OCI-LY7 (cell line): ENCODE data around the gene KCTD18. TPM values are rescaled to one million over a fixed set of nuclear protein-coding genes. Genes with fewer than 3 reads are reported as not detected.
A peak's percentile ranks its signal among the peaks of the same experiment; 100 is the strongest.

ENCODE experiments used
- BruUV-seq: library from RNA; stranded (reverse); fragments of 400-500 nt; replicated peaks from 2 replicates; lab custom pipeline; 2021; lab: Mats Ljungman, UMichigan
- CTCF ChIA-PET: fragments of 300-600 bp; sonication (Branson Sonifier 250); formaldehyde crosslinking; loops from one replicate; lab custom pipeline; 2022; ENCODE audit warnings: antibody characterized with exemption; ENCODE audit not compliant: unreplicated experiment; lab: Charles Lee
- POLR2A ChIA-PET: fragments of 300-600 bp; sonication (Branson Sonifier 250); formaldehyde crosslinking; loops from one replicate; lab custom pipeline; 2022; ENCODE audit warnings: antibody characterized with exemption; lab: Charles Lee
- DNase-seq: peaks from one replicate; pipeline ENCODE4 v3.0.0-alpha.2; 2015; ENCODE audit warnings: low spot score
- H2AFZ ChIP-seq: fragments of 200-600 bp; sonication (generic), shearing (Covaris generic); 2 replicates; pipeline ENCODE4 v1.6.1; 2014; ENCODE audit warnings: mild to moderate bottlenecking, antibody characterized with exemption, low read length, moderate library complexity
- H3K27ac ChIP-seq: fragments of 200-600 bp; sonication (generic); 2 replicates; pipeline ENCODE4 v1.5.1; 2014; ENCODE audit warnings: mixed run types, low read depth, mild to moderate bottlenecking, moderate library complexity, low read length, inconsistent platforms; ENCODE audit not compliant: poor library complexity, severe bottlenecking
- H3K36me3 ChIP-seq: fragments of 200-600 bp; sonication (generic); 2 replicates; pipeline ENCODE4 v1.6.1; 2014; ENCODE audit warnings: mild to moderate bottlenecking, antibody characterized with exemption, low read length, moderate library complexity, mixed read lengths; ENCODE audit not compliant: insufficient read depth
- H3K4me1 ChIP-seq: fragments of 200-600 bp; sonication (generic); 2 replicates; pipeline ENCODE4 v1.5.1; 2014; ENCODE audit warnings: mild to moderate bottlenecking, low read length; ENCODE audit not compliant: insufficient read depth, poor library complexity, severe bottlenecking
- H3K4me2 ChIP-seq: fragments of 200-600 bp; sonication (generic); 2 replicates; pipeline ENCODE4 v1.6.1; 2014; ENCODE audit warnings: mild to moderate bottlenecking, low read length
- H3K4me3 ChIP-seq: fragments of 200-600 bp; sonication (generic); 2 replicates; pipeline ENCODE4 v1.5.1; 2014; ENCODE audit warnings: mild to moderate bottlenecking, low read depth, low read length; ENCODE audit not compliant: poor library complexity, severe bottlenecking
- H3K79me2 ChIP-seq: fragments of 200-600 bp; sonication (generic); 2 replicates; pipeline ENCODE4 v1.6.1; 2016; ENCODE audit warnings: low read depth, mild to moderate bottlenecking, low read length, moderate library complexity, mixed read lengths; ENCODE audit not compliant: insufficient read depth
- H3K9me2 ChIP-seq: fragments of 200-600 bp; sonication (generic); 2 replicates; pipeline ENCODE4 v1.6.1; 2016; ENCODE audit warnings: mild to moderate bottlenecking, low read length, mixed read lengths; ENCODE audit not compliant: insufficient read depth
- H3K9me3 ChIP-seq: fragments of 200-600 bp; sonication (generic); 2 replicates; pipeline ENCODE4 v1.6.1; 2014; ENCODE audit warnings: mild to moderate bottlenecking, mixed run types, low read length, mixed read lengths
- H4K20me1 ChIP-seq: fragments of 200-600 bp; sonication (generic); 2 replicates; pipeline ENCODE4 v1.6.1; 2014; ENCODE audit warnings: mild to moderate bottlenecking, antibody characterized with exemption, low read length, moderate library complexity, mixed read lengths; ENCODE audit not compliant: insufficient read depth
- CTCF ChIP-seq: fragments of 200-600 bp; sonication (generic); conservative IDR thresholded peaks from 2 replicates; pipeline ENCODE4 v1.5.1; 2014; ENCODE audit warnings: mild to moderate bottlenecking, antibody characterized with exemption, low read length, moderate library complexity, mixed read lengths
- EZH2phosphoT487 ChIP-seq: fragments of 200-600 bp; sonication (generic); IDR thresholded peaks from 2 replicates; pipeline ENCODE4 v1.6.1; 2018; ENCODE audit warnings: low read depth, borderline replicate concordance, mild to moderate bottlenecking, mixed run types, antibody characterized with exemption, low read length, moderate library complexity, mixed read lengths
- intact Hi-C: fragments of 100-400 bp; cut with micrococcal nuclease; formaldehyde crosslinking; loops from one replicate; pipeline ENCODE4 v1.10.0; 2022; ENCODE audit not compliant: unreplicated experiment
- total RNA-seq, 2 experiments: library from RNA; depleted of rRNA in 1 of 2; stranded (reverse); fragments of >200 nt in 1 of 2; shearing (Covaris generic) in 1 of 2; gene quantifications; 2 replicates each; pipeline ENCODE4 v1.2.3, GENCODE V29; 2014 to 2022

Gene KCTD18
- total RNA-seq, 2 experiments from 2014 or later = 10.9 to 16.2 TPM

GRCh38 chr2:200472853-200473464, 36.9 kb downstream of the KCTD18 start:
- Histone ChIP-seq H2AFZ (no peak overlapping the region), H3K27ac (no peak overlapping the region), H4K20me1 (no peaks in the 10 kb centered on the region), H3K9me3 (no peaks in the 10 kb centered on the region), H3K36me3 (no peaks in the 10 kb centered on the region), H3K4me2 (no peak overlapping the region), H3K4me3 (no peak overlapping the region), H3K4me1 (peaks cover 14% of the 10 kb centered on the region), H3K79me2 (no peaks in the 10 kb centered on the region), H3K9me2 (no peaks in the 10 kb centered on the region)
- POLR2A ChIA-PET = interaction anchor here (0.5 to 2.2 kb wide), 5 partner anchors 59 to 1925 kb away, joined by 3 to 5 read pairs (median 3); no protein-coding TSS in a partner anchor
- DNase-seq = no peak
- TF ChIP-seq CTCF (no peak), EZH2phosphoT487 (no peak)
- BruUV-seq = no TSS peak
- intact Hi-C loops = no loop called here
- CTCF ChIA-PET = no interaction called here

GRCh38 chr2:200471928-200472645, 37.8 kb downstream of the KCTD18 start:
- TF ChIP-seq EZH2phosphoT487 = no peak
- TF ChIP-seq CTCF = no peak
- Histone ChIP-seq H3K79me2 (no peaks in the 10 kb centered on the region), H3K4me1 (peaks cover 19% of the 10 kb centered on the region), H4K20me1 (no peaks in the 10 kb centered on the region), H3K36me3 (no peaks in the 10 kb centered on the region), H3K9me2 (no peaks in the 10 kb centered on the region), H2AFZ (peak overlapping the region; percentile 52; the same call in 1 of the 2 replicates), H3K9me3 (no peaks in the 10 kb centered on the region), H3K27ac (no peak overlapping the region), H3K4me3 (no peak overlapping the region), H3K4me2 (no peak overlapping the region)
- CTCF ChIA-PET = interaction anchor here (0.8 to 1.0 kb wide), 2 partner anchors 9 to 12 kb away, joined by 3 read pairs; no protein-coding TSS in a partner anchor
- no TSS peak for BruUV-seq
- intact Hi-C loops = loop anchor here (1.0 kb wide), 1 partner anchor 27 kb away; no protein-coding TSS in a partner anchor
- DNase-seq = no peak
- POLR2A ChIA-PET = interaction anchor here (0.5 to 2.2 kb wide), 3 partner anchors 60 to 487 kb away, joined by 3 to 5 read pairs (median 4); no protein-coding TSS in a partner anchor
